Measurements from ENCODE around the gene VAMP5.
"Not testable (repeated sequence)": the region's sequence is repeated elsewhere in the genome, so short reads cannot be mapped to it uniquely, and the experiment has no call there.

VAMP5 gene

GRCh38 chr2:85551698-85552678 is 32.2 kb upstream of the VAMP5 start:
- DNase-seq: peak; percentile 75

GRCh38 chr2:85553184-85553583 is 31.0 kb upstream of the VAMP5 start:
- DNase-seq: no peak

- DNase-seq: no peak
Measured at GRCh38 chr2:85554980-85555612, 29.1 kb upstream of the VAMP5 start.

GRCh38 chr2:85557130-85557529 is 27.1 kb upstream of the VAMP5 start:
- no peak for DNase-seq

GRCh38 chr2:85558160-85558559 is 26.1 kb upstream of the VAMP5 start:
- no peak for DNase-seq

- not testable (repeated sequence) for DNase-seq
Measured at GRCh38 chr2:85560403-85560726, 23.9 kb upstream of the VAMP5 start.

- DNase-seq: no peak
Measured at GRCh38 chr2:85560812-85561279, 23.4 kb upstream of the VAMP5 start.

- peak; percentile 96 for DNase-seq
Measured at GRCh38 chr2:85561280-85562212, 22.7 kb upstream of the VAMP5 start, which contains the start of gene GGCX. Gene GGCX (minus strand): TSS chr2:85561493. CDS start chr2:85561428, 65 bp downstream.

- DNase-seq: no peak
Measured at GRCh38 chr2:85564144-85564563, 20.1 kb upstream of the VAMP5 start.

- DNase-seq: no peak
Measured at GRCh38 chr2:85566265-85566664, 18.0 kb upstream of the VAMP5 start.

- DNase-seq: no peak
Measured at GRCh38 chr2:85575739-85576138, 8.5 kb upstream of the VAMP5 start.

- no peak for DNase-seq
Measured at GRCh38 chr2:85577063-85577385, 7.2 kb upstream of the VAMP5 start.

GRCh38 chr2:85577386-85578242 is 6.6 kb upstream of the VAMP5 start, which contains the start of gene VAMP8:
Gene VAMP8 (plus strand): TSS chr2:85577586. CDS start chr2:85577647, 61 bp downstream.
- DNase-seq: no peak

GRCh38 chr2:85578243-85579180 is 5.7 kb upstream of the VAMP5 start:
- DNase-seq: no peak

- no peak for DNase-seq
Measured at GRCh38 chr2:85579266-85579935, 4.8 kb upstream of the VAMP5 start.

GRCh38 chr2:85580206-85580605 is 4.0 kb upstream of the VAMP5 start:
- no peak for DNase-seq

GRCh38 chr2:85582492-85582891 is 1.7 kb upstream of the VAMP5 start:
- no peak for DNase-seq

GRCh38 chr2:85583667-85584353 is 421 bp upstream of the VAMP5 start:
- DNase-seq: no peak
